HepG2 (cell line): ENCODE measurements around the gene TFB1M. TPM values are rescaled to one million over a fixed set of nuclear protein-coding genes. Genes with fewer than 3 reads are reported as not detected.

Experiments
- ADNP ChIP-seq: sonication (generic); formaldehyde crosslinking; IDR thresholded peaks from 2 replicates; pipeline ENCODE4 v1.4.0; 2020; ENCODE audit warnings: missing genetic modification reagents
- CEBPB ChIP-seq: IDR thresholded peaks from 2 replicates; pipeline ENCODE4 v1.6.1; 2011; ENCODE audit warnings: low read depth, low read length, improper control_type of control experiment, borderline replicate concordance
- ETV5 ChIP-seq: IDR thresholded peaks from 2 replicates; pipeline ENCODE4 v1.6.1; 2018; ENCODE audit warnings: missing biosample characterization, missing genetic modification reagents, inconsistent platforms, borderline replicate concordance
- HNF4A ChIP-seq: sonication (generic); formaldehyde crosslinking; IDR thresholded peaks from 2 replicates; pipeline ENCODE4 v1.4.0; 2020; ENCODE audit warnings: missing genetic modification reagents
- IRF2 ChIP-seq: IDR thresholded peaks from 2 replicates; pipeline ENCODE4 v1.6.1; 2018; ENCODE audit warnings: missing genetic modification reagents, missing compliant biosample characterization
- KLF11 ChIP-seq: IDR thresholded peaks from 2 replicates; pipeline ENCODE4 v1.6.1; 2016; ENCODE audit warnings: missing compliant biosample characterization
- KMT2A ChIP-seq: sonication (generic); formaldehyde crosslinking; IDR thresholded peaks from 2 replicates; pipeline ENCODE4 v1.4.0; 2020; ENCODE audit warnings: missing genetic modification reagents
- MXI1 ChIP-seq: IDR thresholded peaks from 3 replicates; pipeline ENCODE4 v1.6.1; 2012; ENCODE audit warnings: low read depth, low read length, inconsistent platforms, borderline replicate concordance
- NFRKB ChIP-seq: fragments of 450-650 bp; IDR thresholded peaks from 2 replicates; pipeline ENCODE4 v1.6.1; 2017
- NR0B2 ChIP-seq: sonication (generic); formaldehyde crosslinking; IDR thresholded peaks from 2 replicates; pipeline ENCODE4 v1.4.0; 2020; ENCODE audit warnings: mild to moderate bottlenecking, missing genetic modification reagents
- PRDM4 ChIP-seq: sonication (generic); formaldehyde crosslinking; IDR thresholded peaks from 2 replicates; pipeline ENCODE4 v1.9.0; 2021; ENCODE audit warnings: missing genetic modification reagents, borderline replicate concordance
- REXO4 ChIP-seq: sonication (generic); formaldehyde crosslinking; IDR thresholded peaks from 2 replicates; pipeline ENCODE4 v1.8.0; 2022; ENCODE audit warnings: missing genetic modification reagents, mild to moderate bottlenecking, borderline replicate concordance
- SP2 ChIP-seq: sonication (generic); formaldehyde crosslinking; IDR thresholded peaks from 2 replicates; pipeline ENCODE4 v1.5.1; 2020; ENCODE audit warnings: mild to moderate bottlenecking, missing genetic modification reagents
- TBL1XR1 ChIP-seq: fragments of 150-350 bp; IDR thresholded peaks from 2 replicates; pipeline ENCODE4 v1.6.1; 2014; ENCODE audit warnings: borderline replicate concordance, low read length; ENCODE audit not compliant: partially characterized antibody
- TFDP1 ChIP-seq: IDR thresholded peaks from 2 replicates; pipeline ENCODE4 v1.6.1; 2016; ENCODE audit warnings: missing compliant biosample characterization, missing genetic modification reagents, borderline replicate concordance
- ZBTB43 ChIP-seq: sonication (generic); formaldehyde crosslinking; conservative IDR thresholded peaks from 2 replicates; pipeline ENCODE4 v1.4.0; 2020; ENCODE audit warnings: missing genetic modification reagents
- ZNF124 ChIP-seq: sonication (generic); formaldehyde crosslinking; IDR thresholded peaks from 2 replicates; pipeline ENCODE4 v1.4.0; 2020; ENCODE audit warnings: missing genetic modification reagents
- ZNF260 ChIP-seq: sonication (generic); formaldehyde crosslinking; IDR thresholded peaks from 2 replicates; pipeline ENCODE4 v1.4.0; 2020; ENCODE audit warnings: missing genetic modification reagents, low read depth, mild to moderate bottlenecking, borderline replicate concordance
- ZNF275 ChIP-seq: sonication (generic); formaldehyde crosslinking; IDR thresholded peaks from 2 replicates; pipeline ENCODE4 v1.8.0; 2022; ENCODE audit warnings: missing genetic modification reagents, mild to moderate bottlenecking, inconsistent platforms, borderline replicate concordance
- ZNF30 ChIP-seq: sonication (generic); formaldehyde crosslinking; IDR thresholded peaks from 2 replicates; pipeline ENCODE4 v1.5.0; 2020; ENCODE audit warnings: mild to moderate bottlenecking, missing genetic modification reagents
- ZNF570 ChIP-seq: sonication (generic); formaldehyde crosslinking; IDR thresholded peaks from 2 replicates; pipeline ENCODE4 v1.4.0; 2020; ENCODE audit warnings: mild to moderate bottlenecking, missing genetic modification reagents, borderline replicate concordance
- ZSCAN12 ChIP-seq: sonication (generic); formaldehyde crosslinking; IDR thresholded peaks from 2 replicates; pipeline ENCODE4 v1.9.0; 2021; ENCODE audit warnings: mild to moderate bottlenecking, missing genetic modification reagents
- ZSCAN9 ChIP-seq: IDR thresholded peaks from 2 replicates; pipeline ENCODE4 v1.6.1; 2016; ENCODE audit warnings: borderline replicate concordance
- polyA plus RNA-seq, 8 experiments: library from polyadenylated mRNA; depleted of rRNA in 3 of 8; stranded (reverse) in 7 of 8; unstranded in 1 of 8; fragments of >200 nt; fragmentation: Illumina TruSeq in 4 of 8; extraction: Trizol in 4 of 8; gene quantifications; 2 replicates each; pipeline versions ENCODE4 v1.2.1 to v1.2.3, GENCODE V29; 2011 to 2016; ENCODE audit warnings: low read depth in 4 of 8, missing spikeins in 1 of 8, mixed read lengths in 1 of 8; ENCODE audit not compliant: insufficient read depth in 1 of 8
- total RNA-seq, 5 experiments: library from RNA; depleted of rRNA; stranded (reverse); fragments of >200 nt; fragmentation: Illumina TruSeq; extraction: Trizol; gene quantifications; 2 replicates each; pipeline ENCODE4 v1.2.3, GENCODE V29; 2016; ENCODE audit warnings: low read depth in 1 of 5

The TFB1M gene
- total and polyA plus RNA-seq, 2 of the 13 experiments (the other 11 are each of a cell fraction or from before 2014, with no cell fraction given), result 91.4 to 122 TPM

GRCh38 chr6:155325700-155326516 lies 11.6 kb upstream of the TFB1M start (continued):
- TF ChIP-seq REXO4 (CRISPR knock-in tag), result no peak; the same call in 1 of the 2 replicates
- no peak for TF ChIP-seq ADNP
- TF ChIP-seq ZNF124, result no peak
- no peak for TF ChIP-seq TFDP1 (CRISPR knock-in tag)
- no peak for TF ChIP-seq ZNF30 (CRISPR knock-in tag)
- TF ChIP-seq PRDM4 (CRISPR knock-in tag), result no peak
- TF ChIP-seq ETV5 (CRISPR knock-in tag), result peak; percentile 23; the same call in 1 of the 2 replicates
- TF ChIP-seq NFRKB, result no peak
- TF ChIP-seq ZSCAN12, result no peak
- no peak for TF ChIP-seq KLF11
- TF ChIP-seq IRF2 (CRISPR knock-in tag), result no peak
- no peak for TF ChIP-seq SP2 (CRISPR knock-in tag)
- TF ChIP-seq MXI1, result no peak
- TF ChIP-seq ZNF570 (CRISPR knock-in tag), result no peak
- no peak; the same call in 1 of the 2 replicates for TF ChIP-seq ZSCAN9 (CRISPR knock-in tag)
- no peak for TF ChIP-seq CEBPB
- no peak for TF ChIP-seq HNF4A (CRISPR knock-in tag)
- TF ChIP-seq ZNF275 (CRISPR knock-in tag), result no peak
- no peak for TF ChIP-seq ZBTB43 (CRISPR knock-in tag)
- no peak for TF ChIP-seq ZNF260 (CRISPR knock-in tag)
- TF ChIP-seq TBL1XR1, result no peak
- TF ChIP-seq NR0B2 (CRISPR knock-in tag), result no peak
- TF ChIP-seq KMT2A (CRISPR knock-in tag), result no peak
